ENCODE data around the gene FBXL16. TPM values are rescaled to one million over a fixed set of nuclear protein-coding genes. Genes with fewer than 3 reads are reported as not detected.

Gene FBXL16
- total and polyA plus RNA-seq, 2 of the 13 experiments (the other 11 are each of a cell fraction or from before 2014, with no cell fraction given) = 0.22 to 2.0 TPM

GRCh38 chr16:729768-730665 is 24.4 kb upstream of the FBXL16 start:
- CTCF ChIA-PET (ENCODE audit: low intra/inter-chr PET ratio, low total read pairs) = no interaction called here
- no peak overlapping the region for H3K9ac ChIP-seq (ENCODE audit: insufficient read depth, low read depth, low read length)
- TF ChIP-seq RBFOX2 (IDR thresholded peaks at IDR 0.05; ENCODE audit: low read depth, low read length) = peak; percentile 36
- TF ChIP-seq POLR2A (IDR thresholded peaks at IDR 0.05; ENCODE audit: insufficient read depth in 1 of 2, low read depth in 2 of 2, low read length in 2 of 2) = peak in 1 of 2 experiments; percentile 14; a peak in 1 of 4 replicates
- TF ChIP-seq NFYC (CRISPR knock-in tag; IDR thresholded peaks at IDR 0.05) = no peak
- peak; percentile 8 for TF ChIP-seq AGO2 (optimal IDR thresholded peaks at IDR 0.05; ENCODE audit: low read depth, low read length)

GRCh38 chr16:728890-729744 is 23.5 kb upstream of the FBXL16 start:
- H3K4me2 ChIP-seq (ENCODE audit: low read depth, low read length) = no peak overlapping the region
- H3K36me3 ChIP-seq (replicated peaks in 1 of 2; ENCODE audit: control insufficient read depth in 1 of 2, insufficient read depth in 2 of 2, low read length in 2 of 2) = peaks cover 3 to 8% of the 10 kb centered on the region in 2 experiments; a peak in 2 of 5 replicates
- no peaks in the 10 kb centered on the region for H3K79me2 ChIP-seq (ENCODE audit: insufficient read depth, low read length)
- whole genome bisulfite sequencing (ENCODE audit: low lambda C conversion rate) = 97% methylated on average over 29 of the region's 55 CpGs
- no peak overlapping the region for H3K27ac ChIP-seq (ENCODE audit: extremely low read length, insufficient read depth, low read length)
- 0 out of 2 replicates have a peak, but pooled peaks cover 2% of the 10 kb centered on the region for H4K20me1 ChIP-seq (ENCODE audit: insufficient read depth, low read length)
- intact Hi-C loops (cut with micrococcal nuclease; ENCODE audit: unreplicated experiment) (no loop called here), in situ Hi-C loops (cut with HindIII; ENCODE audit: extremely low pct_ligation_motif_present, low pct_unique_long_range_greater_than_20kb) (no loop called here)
- no peak for DNase-seq (ENCODE audit: low spot score)
- ATAC-seq = no peak
- TF ChIP-seq ZNF598 (CRISPR knock-in tag; IDR thresholded peaks at IDR 0.05; ENCODE audit: borderline replicate concordance) = no peak
- 0 out of 2 replicates have a peak, but pooled peaks have one; percentile 32 for TF ChIP-seq POLR2G (IDR thresholded peaks at IDR 0.05; ENCODE audit: low read depth, low read length)
- TF ChIP-seq AGO2 (optimal IDR thresholded peaks at IDR 0.05; ENCODE audit: low read depth, low read length) = peak; percentile 85
- peak; percentile 51 for TF ChIP-seq AGO1 (IDR thresholded peaks at IDR 0.05; ENCODE audit: low read depth, low read length, poor library complexity, severe bottlenecking)
- TF ChIP-seq RBFOX2 (IDR thresholded peaks at IDR 0.05; ENCODE audit: low read depth, low read length) = peak; percentile 18; the same call in 1 of the 2 replicates
- no peak for TF ChIP-seq E2F2 (CRISPR knock-in tag; IDR thresholded peaks at IDR 0.05; ENCODE audit: borderline replicate concordance)
- no peak for TF ChIP-seq PCBP2 (optimal IDR thresholded peaks at IDR 0.05; ENCODE audit: low read depth, low read length, poor library complexity, severe bottlenecking)
- no peak for TF ChIP-seq RARG (CRISPR knock-in tag; IDR thresholded peaks at IDR 0.05; ENCODE audit: low read depth)
- H3K9me3 ChIP-seq (ENCODE audit: low read length) = no peaks in the 10 kb centered on the region
- H3K4me3 ChIP-seq (replicated peaks in 1 of 3; ENCODE audit: insufficient read depth in 1 of 3, low read depth in 2 of 3, low read length in 3 of 3) = no peak overlapping the region
- CTCF ChIA-PET (ENCODE audit: low intra/inter-chr PET ratio, low total read pairs) = no interaction called here
- POLR2A ChIA-PET = interaction anchor here (1.3 to 2.0 kb wide), 3 partner anchors 8 to 13 kb away, joined by 4 to 7 read pairs (median 7); partner anchors contain the start of genes ANTKMT and CIAO3
- H3K9ac ChIP-seq (ENCODE audit: insufficient read depth, low read depth, low read length) = no peak overlapping the region
- no TSS peak for BruUV-seq (replicated peaks)
- peaks cover 0 to 3% of the 10 kb centered on the region in 2 experiments; a peak in 1 of 5 replicates for H3K27me3 ChIP-seq (ENCODE audit: control insufficient read depth in 1 of 2, insufficient read depth in 2 of 2, low read length in 2 of 2)
- no peak for FAIRE-seq
- no peak overlapping the region for H2AFZ ChIP-seq (ENCODE audit: low read length)
- H3K4me1 ChIP-seq (ENCODE audit: insufficient read depth, low read length) = peaks cover 11% of the 10 kb centered on the region

More at GRCh38 chr16:729768-730665, 24.4 kb upstream of the FBXL16 start:
- no peaks in the 10 kb centered on the region for H3K9me3 ChIP-seq (ENCODE audit: low read length)
- peaks cover 3 to 8% of the 10 kb centered on the region in 2 experiments; a peak in 2 of 5 replicates for H3K36me3 ChIP-seq (replicated peaks in 1 of 2; ENCODE audit: control insufficient read depth in 1 of 2, insufficient read depth in 2 of 2, low read length in 2 of 2)
- intact Hi-C loops (cut with micrococcal nuclease; ENCODE audit: unreplicated experiment) = no loop called here
- H2AFZ ChIP-seq (ENCODE audit: low read length) = no peak overlapping the region
- POLR2A ChIA-PET = interaction anchor here (1.3 to 2.0 kb wide), 2 partner anchors 9 to 10 kb away, joined by 4 to 7 read pairs; partner anchors contain the start of genes ANTKMT and CIAO3
- BruUV-seq (replicated peaks) = no TSS peak
- 0 out of 2 replicates have a peak, but pooled peaks cover 2% of the 10 kb centered on the region for H4K20me1 ChIP-seq (ENCODE audit: insufficient read depth, low read length)
- H3K79me2 ChIP-seq (ENCODE audit: insufficient read depth, low read length) = no peaks in the 10 kb centered on the region
- H3K27ac ChIP-seq (ENCODE audit: extremely low read length, insufficient read depth, low read length) = no peak overlapping the region
- H3K4me2 ChIP-seq (ENCODE audit: low read depth, low read length) = no peak overlapping the region
- H3K4me1 ChIP-seq (ENCODE audit: insufficient read depth, low read length) = peaks cover 11% of the 10 kb centered on the region
- in situ Hi-C loops (cut with HindIII; ENCODE audit: extremely low pct_ligation_motif_present, low pct_unique_long_range_greater_than_20kb) = no loop called here
- FAIRE-seq (no peak), ATAC-seq (no peak), DNase-seq (ENCODE audit: low spot score) (no peak)
- H3K27me3 ChIP-seq (ENCODE audit: control insufficient read depth in 1 of 2, insufficient read depth in 2 of 2, low read length in 2 of 2) = peaks cover 0 to 3% of the 10 kb centered on the region in 2 experiments; a peak in 1 of 5 replicates
- H3K4me3 ChIP-seq (replicated peaks in 1 of 3; ENCODE audit: insufficient read depth in 1 of 3, low read depth in 2 of 3, low read length in 3 of 3) = no peak overlapping the region
- 96% methylated on average over 16 of the region's 37 CpGs for WGBS (ENCODE audit: low lambda C conversion rate)
